Trophoblast cell (in vitro differentiated cells and primary cell): Measurements from ENCODE around the gene KLK5.

Source experiments
- DNase-seq, 2 donors: peaks; one replicate each; pipeline ENCODE4 v3.0.0-alpha.2; 2016
- H2AFZ ChIP-seq: 2 replicates; pipeline ENCODE4 v1.6.1; 2013; ENCODE audit warnings: low read length, moderate library complexity, mild to moderate bottlenecking; ENCODE audit not compliant: insufficient read depth, poor library complexity
- H2AK5ac ChIP-seq: 2 replicates; pipeline ENCODE4 v1.6.1; 2013; ENCODE audit warnings: mild to moderate bottlenecking, low read length
- H2BK120ac ChIP-seq: 2 replicates; pipeline ENCODE4 v1.6.1; 2013; ENCODE audit warnings: low read length, mild to moderate bottlenecking, moderate library complexity; ENCODE audit not compliant: insufficient read depth, poor library complexity
- H2BK12ac ChIP-seq: 2 replicates; pipeline ENCODE4 v1.6.1; 2013; ENCODE audit warnings: mild to moderate bottlenecking, low read length, moderate library complexity
- H2BK5ac ChIP-seq: 2 replicates; pipeline ENCODE4 v1.6.1; 2013; ENCODE audit warnings: low read length, low read depth, moderate library complexity, mild to moderate bottlenecking; ENCODE audit not compliant: poor library complexity
- H3K14ac ChIP-seq: 2 replicates; pipeline ENCODE4 v1.6.1; 2013; ENCODE audit warnings: mild to moderate bottlenecking, low read length
- H3K18ac ChIP-seq: 2 replicates; pipeline ENCODE4 v1.6.1; 2013; ENCODE audit warnings: mild to moderate bottlenecking, low read length
- H3K23ac ChIP-seq: 2 replicates; pipeline ENCODE4 v1.6.1; 2013; ENCODE audit warnings: low read length
- H3K27ac ChIP-seq: 2 replicates; pipeline ENCODE4 v1.5.1; 2013; ENCODE audit warnings: low read depth, mild to moderate bottlenecking, inconsistent platforms, low read length, moderate library complexity
- H3K27me3 ChIP-seq: 2 replicates; pipeline ENCODE4 v1.6.1; 2013; ENCODE audit warnings: inconsistent platforms, mild to moderate bottlenecking, low read length, moderate library complexity; ENCODE audit not compliant: insufficient read depth
- H3K36me3 ChIP-seq, 2 experiments: 1 replicate in 1 of 2; 2 replicates in 1 of 2; pipeline ENCODE4 v1.6.1; 2013; ENCODE audit warnings: low read length in 2 of 2, mild to moderate bottlenecking in 2 of 2, moderate library complexity in 1 of 2; ENCODE audit not compliant: insufficient read depth in 2 of 2, control insufficient read depth in 1 of 2
- H3K4ac ChIP-seq: 2 replicates; pipeline ENCODE4 v1.6.1; 2013; ENCODE audit warnings: low read depth, mild to moderate bottlenecking, low read length, moderate library complexity
- H3K4me1 ChIP-seq, 2 experiments: 1 replicate in 1 of 2; 2 replicates in 1 of 2; pipeline ENCODE4 v1.6.1; 2013; ENCODE audit warnings: low read length in 2 of 2, mild to moderate bottlenecking in 2 of 2, moderate library complexity in 1 of 2; ENCODE audit not compliant: insufficient read depth in 2 of 2, control insufficient read depth in 1 of 2
- H3K4me2 ChIP-seq: 2 replicates; pipeline ENCODE4 v1.6.1; 2013; ENCODE audit warnings: inconsistent platforms, mild to moderate bottlenecking, low read length, moderate library complexity
- H3K4me3 ChIP-seq: 2 replicates; pipeline ENCODE4 v1.5.1; 2013; ENCODE audit warnings: mild to moderate bottlenecking, low read depth, low read length, inconsistent platforms
- H3K79me1 ChIP-seq: one replicate; pipeline ENCODE4 v1.6.1; 2013; ENCODE audit warnings: low read length
- H3K79me2 ChIP-seq: 2 replicates; pipeline ENCODE4 v1.6.1; 2013; ENCODE audit warnings: low read length, mild to moderate bottlenecking; ENCODE audit not compliant: control insufficient read depth, insufficient read depth, poor library complexity
- H3K9ac ChIP-seq: 2 replicates; pipeline ENCODE4 v1.6.1; 2013; ENCODE audit warnings: mild to moderate bottlenecking, low read length
- H3K9me3 ChIP-seq: 2 replicates; pipeline ENCODE4 v1.6.1; 2013; ENCODE audit warnings: low read depth, mild to moderate bottlenecking, control low read depth, inconsistent platforms, low read length; ENCODE audit not compliant: insufficient read depth
- H4K12ac ChIP-seq: 2 replicates; pipeline ENCODE4 v1.6.1; 2013; ENCODE audit warnings: low read depth, mild to moderate bottlenecking, low read length, moderate library complexity
- H4K8ac ChIP-seq: 2 replicates; pipeline ENCODE4 v1.6.1; 2013; ENCODE audit warnings: low read depth, mild to moderate bottlenecking, low read length, moderate library complexity
- H4K91ac ChIP-seq: one replicate; pipeline ENCODE4 v1.6.1; 2013; ENCODE audit warnings: low read depth, mild to moderate bottlenecking, low read length, moderate library complexity
- WGBS: extraction: QIAGEN DNeasy Blood & Tissue Kit; methylation state at CpG from one replicate; pipeline ENCODE4 v1.1.7; 2013; ENCODE audit warnings: missing lambda C conversion rate; ENCODE audit not compliant: insufficient read length, insufficient coverage; ENCODE audit errors: extremely low coverage; 5-methylcytosine and 5-hydroxymethylcytosine counted together

Gene KLK5

GRCh38 chr19:50964266-50964665, 11.4 kb upstream of the KLK5 start:
- Histone ChIP-seq H3K4me3 (no peak overlapping the region), H4K8ac (no peak overlapping the region), H2AFZ (no peak overlapping the region), H3K9ac (no peak overlapping the region), H3K4ac (no peak overlapping the region), H2BK120ac (no peak overlapping the region), H3K36me3 (peaks cover 0 to 2% of the 10 kb centered on the region in 2 experiments), H3K18ac (no peak overlapping the region), H3K27ac (no peak overlapping the region), H2BK5ac (no peak overlapping the region), H3K4me1 (peaks cover 13 to 14% of the 10 kb centered on the region in 2 experiments), H3K4me2 (no peak overlapping the region), H3K9me3 (no peaks in the 10 kb centered on the region), H4K91ac (no peak overlapping the region), H2AK5ac (no peak overlapping the region), H3K27me3 (no peaks in the 10 kb centered on the region), H3K14ac (no peak overlapping the region), H3K23ac (no peak overlapping the region), H3K79me2 (no peaks in the 10 kb centered on the region), H4K12ac (no peak overlapping the region), H2BK12ac (no peak overlapping the region), H3K79me1 (peaks cover 13% of the 10 kb centered on the region)
- no peak for DNase-seq
- WGBS: no CpG with 5 or more reads among the region's 3 CpGs

DNA sequence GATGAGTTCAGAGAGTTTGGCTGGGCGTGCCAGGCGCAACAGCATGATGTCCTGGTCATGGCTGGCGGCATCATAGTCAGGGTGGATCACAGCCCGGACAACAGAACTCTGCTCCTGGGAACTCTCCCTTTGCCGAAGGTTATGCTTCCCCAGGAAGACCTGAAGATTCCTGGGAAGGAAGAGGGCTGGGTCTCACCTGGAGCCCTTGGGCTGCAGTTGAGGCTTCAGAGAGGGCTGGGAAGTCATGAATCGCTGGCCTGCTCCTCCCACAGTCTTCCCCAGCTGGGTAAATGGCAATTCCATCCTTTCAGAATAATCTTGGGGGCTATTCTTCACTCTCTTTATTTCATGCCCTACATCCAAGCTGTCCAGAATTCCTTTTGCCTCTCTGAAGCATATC, 10.5 kb upstream of the KLK5 start:
- Histone ChIP-seq H3K9ac (no peak overlapping the region), H3K18ac (no peak overlapping the region), H4K91ac (no peak overlapping the region), H3K4ac (no peak overlapping the region), H2AFZ (no peak overlapping the region), H3K9me3 (no peaks in the 10 kb centered on the region), H4K8ac (no peak overlapping the region), H3K79me1 (peaks cover 4% of the 10 kb centered on the region), H3K14ac (no peak overlapping the region), H3K36me3 (peaks cover 0 to 2% of the 10 kb centered on the region in 2 experiments), H3K4me2 (no peak overlapping the region), H3K27me3 (no peaks in the 10 kb centered on the region), H3K27ac (no peak overlapping the region), H3K4me1 (peaks cover 5 to 6% of the 10 kb centered on the region in 2 experiments), H3K79me2 (no peaks in the 10 kb centered on the region), H2AK5ac (no peak overlapping the region), H4K12ac (no peak overlapping the region), H3K23ac (no peak overlapping the region), H2BK12ac (no peak overlapping the region), H3K4me3 (no peak overlapping the region), H2BK120ac (no peak overlapping the region), H2BK5ac (no peak overlapping the region)
- no peak for DNase-seq
- no CpG with 5 or more reads among the region's 6 CpGs for WGBS

GRCh38 chr19:50962245-50962644, 9.4 kb upstream of the KLK5 start:
- Histone ChIP-seq H2BK5ac (no peak overlapping the region), H4K8ac (no peak overlapping the region), H3K9ac (no peak overlapping the region), H2AFZ (no peak overlapping the region), H4K12ac (no peak overlapping the region), H3K27ac (no peak overlapping the region), H4K91ac (no peak overlapping the region), H3K9me3 (no peaks in the 10 kb centered on the region), H3K18ac (no peak overlapping the region), H3K4me1 (no peaks in the 10 kb centered on the region), H3K4ac (no peak overlapping the region), H3K4me3 (no peak overlapping the region), H2BK120ac (no peak overlapping the region), H3K23ac (no peak overlapping the region), H2AK5ac (no peak overlapping the region), H3K79me2 (no peaks in the 10 kb centered on the region), H2BK12ac (no peak overlapping the region), H3K36me3 (peaks cover 0 to 2% of the 10 kb centered on the region in 2 experiments), H3K27me3 (no peaks in the 10 kb centered on the region), H3K4me2 (no peak overlapping the region), H3K14ac (no peak overlapping the region), H3K79me1 (no peaks in the 10 kb centered on the region)
- no peak for DNase-seq
- no CpG with 5 or more reads among the region's 1 CpG for WGBS

- H3K23ac ChIP-seq: no peak overlapping the region
- no peak overlapping the region for H2BK5ac ChIP-seq
- H2BK120ac ChIP-seq: no peak overlapping the region
- no peaks in the 10 kb centered on the region for H3K9me3 ChIP-seq
- H3K79me2 ChIP-seq: no peaks in the 10 kb centered on the region
- H4K8ac ChIP-seq: no peak overlapping the region
- H3K4ac ChIP-seq: no peak overlapping the region
- H3K36me3 ChIP-seq: peaks cover 0 to 2% of the 10 kb centered on the region in 2 experiments
- no peak overlapping the region for H2AFZ ChIP-seq
- H3K79me1 ChIP-seq: no peaks in the 10 kb centered on the region
- no peaks in the 10 kb centered on the region for H3K4me1 ChIP-seq
- no peak overlapping the region for H3K14ac ChIP-seq
- H3K18ac ChIP-seq: no peak overlapping the region
- H2AK5ac ChIP-seq: no peak overlapping the region
- no peak overlapping the region for H2BK12ac ChIP-seq
- H4K91ac ChIP-seq: no peak overlapping the region
- no peaks in the 10 kb centered on the region for H3K27me3 ChIP-seq
- no peak overlapping the region for H3K27ac ChIP-seq
- H3K4me3 ChIP-seq: no peak overlapping the region
- no peak overlapping the region for H3K4me2 ChIP-seq
- H4K12ac ChIP-seq: no peak overlapping the region
- no peak for DNase-seq
- no peak overlapping the region for H3K9ac ChIP-seq
- WGBS: no CpG with 5 or more reads among the region's 9 CpGs
These were observed 7.1 kb upstream of the KLK5 start for GRCh38 chr19:50959731-50960500.
